Parathyroid adenoma (tissue), 2 donors: ENCODE results near the gene MCOLN3.
"Not testable (repeated sequence)": the region's sequence is repeated elsewhere in the genome, so short reads cannot be mapped to it uniquely, and the experiment has no call there.

Experiments used
- H2AFZ ChIP-seq: fragments of 300-600 bp; sonication (generic); one replicate; pipeline ENCODE4 v1.7.0; 2017; ENCODE audit warnings: antibody characterized with exemption, mild to moderate bottlenecking
- H3K27ac ChIP-seq: fragments of 300-600 bp; sonication (generic); one replicate; pipeline ENCODE4 v1.7.0; 2017
- H3K27me3 ChIP-seq: fragments of 300-600 bp; sonication (generic); one replicate; pipeline ENCODE4 v1.7.0; 2017; ENCODE audit warnings: low read length; ENCODE audit not compliant: control insufficient read depth, insufficient read depth
- H3K36me3 ChIP-seq: fragments of 300-600 bp; sonication (generic); one replicate; pipeline ENCODE4 v1.7.0; 2017; ENCODE audit warnings: low read length; ENCODE audit not compliant: control insufficient read depth, insufficient read depth
- H3K4me1 ChIP-seq: fragments of 300-600 bp; sonication (generic); one replicate; pipeline ENCODE4 v1.7.0; 2017; ENCODE audit warnings: control low read depth
- H3K4me2 ChIP-seq: fragments of 300-600 bp; sonication (generic); one replicate; pipeline ENCODE4 v1.7.0; 2017; ENCODE audit warnings: low read length
- H3K4me3 ChIP-seq: fragments of 300-600 bp; sonication (generic); one replicate; pipeline ENCODE4 v1.7.0; 2017; ENCODE audit warnings: low read depth, low read length
- H3K79me2 ChIP-seq: fragments of 300-600 bp; sonication (generic); one replicate; pipeline ENCODE4 v1.7.0; 2017; ENCODE audit warnings: control low read depth
- H3K9ac ChIP-seq: fragments of 300-600 bp; sonication (generic); one replicate; pipeline ENCODE4 v1.7.0; 2017; ENCODE audit warnings: mild to moderate bottlenecking
- H3K9me3 ChIP-seq: fragments of 300-600 bp; sonication (generic); one replicate; pipeline ENCODE4 v1.7.0; 2017; ENCODE audit warnings: low read length; ENCODE audit not compliant: control insufficient read depth
- CTCF ChIP-seq: fragments of 300-600 bp; sonication (generic); IDR thresholded peaks from one replicate; pipeline ENCODE4 v1.7.0; 2017; ENCODE audit warnings: antibody characterized with exemption, mild to moderate bottlenecking
- donor health status: primary hyperparathyroidism.

The MCOLN3 gene

DNA sequence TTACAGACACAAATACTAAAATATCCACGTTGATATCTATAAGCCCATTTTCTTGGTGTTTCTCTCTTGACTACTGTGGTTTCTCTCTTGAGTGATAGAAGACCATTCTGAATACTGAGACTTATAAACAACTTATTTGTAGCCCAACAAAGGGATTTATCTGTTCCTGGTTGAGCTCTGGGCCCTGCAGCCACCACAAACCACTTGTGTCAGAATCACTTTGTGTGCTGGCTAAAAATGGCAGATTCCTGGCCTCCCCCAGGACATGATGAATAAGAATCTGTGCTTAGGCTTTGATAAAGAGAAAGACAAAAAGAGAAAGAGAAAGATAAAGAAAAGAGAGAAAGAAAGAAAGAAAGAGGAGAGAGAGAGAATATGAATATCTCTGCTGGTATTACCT is 32.5 kb downstream of the MCOLN3 start:
- no peaks in the 10 kb centered on the region for H3K4me1 ChIP-seq
- no peak for TF ChIP-seq CTCF
- no peak overlapping the region for H3K27ac ChIP-seq
- H3K4me3 ChIP-seq = no peak overlapping the region
- H3K9ac ChIP-seq = no peak overlapping the region
- H3K79me2 ChIP-seq = no peaks in the 10 kb centered on the region
- H2AFZ ChIP-seq = no peak overlapping the region
- H3K9me3 ChIP-seq = no peaks in the 10 kb centered on the region
- no peak overlapping the region for H3K4me2 ChIP-seq
- H3K27me3 ChIP-seq = no peaks in the 10 kb centered on the region
- no peaks in the 10 kb centered on the region for H3K36me3 ChIP-seq

DNA sequence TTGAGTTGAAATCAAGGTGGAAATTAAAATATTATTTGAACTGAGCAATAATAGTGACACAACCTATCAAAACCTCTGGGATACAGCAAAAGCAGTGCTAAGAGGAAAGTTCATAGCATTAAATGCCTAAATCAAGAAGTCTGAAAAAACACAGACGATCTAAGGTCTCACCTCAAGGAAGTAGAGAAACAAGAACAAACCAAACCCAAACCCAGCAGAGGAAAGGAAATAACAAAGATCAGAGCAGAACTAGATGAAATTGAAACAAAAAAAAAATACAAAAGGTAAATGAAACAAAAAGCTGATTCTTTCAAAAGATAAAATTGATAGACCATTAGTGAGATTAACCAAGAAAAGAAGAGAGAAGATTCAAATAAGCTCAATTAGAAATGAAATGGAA is 42.7 kb downstream of the MCOLN3 start:
- not testable (repeated sequence) for H3K27ac ChIP-seq, H3K4me2 ChIP-seq, H3K36me3 ChIP-seq, H3K9ac ChIP-seq, H2AFZ ChIP-seq, H3K4me1 ChIP-seq, H3K79me2 ChIP-seq, H3K27me3 ChIP-seq, H3K4me3 ChIP-seq, H3K9me3 ChIP-seq

GRCh38 chr1:85001742-85002141 is 46.6 kb downstream of the MCOLN3 start:
- TF ChIP-seq CTCF = no peak
- no peaks in the 10 kb centered on the region for H3K27me3 ChIP-seq

DNA sequence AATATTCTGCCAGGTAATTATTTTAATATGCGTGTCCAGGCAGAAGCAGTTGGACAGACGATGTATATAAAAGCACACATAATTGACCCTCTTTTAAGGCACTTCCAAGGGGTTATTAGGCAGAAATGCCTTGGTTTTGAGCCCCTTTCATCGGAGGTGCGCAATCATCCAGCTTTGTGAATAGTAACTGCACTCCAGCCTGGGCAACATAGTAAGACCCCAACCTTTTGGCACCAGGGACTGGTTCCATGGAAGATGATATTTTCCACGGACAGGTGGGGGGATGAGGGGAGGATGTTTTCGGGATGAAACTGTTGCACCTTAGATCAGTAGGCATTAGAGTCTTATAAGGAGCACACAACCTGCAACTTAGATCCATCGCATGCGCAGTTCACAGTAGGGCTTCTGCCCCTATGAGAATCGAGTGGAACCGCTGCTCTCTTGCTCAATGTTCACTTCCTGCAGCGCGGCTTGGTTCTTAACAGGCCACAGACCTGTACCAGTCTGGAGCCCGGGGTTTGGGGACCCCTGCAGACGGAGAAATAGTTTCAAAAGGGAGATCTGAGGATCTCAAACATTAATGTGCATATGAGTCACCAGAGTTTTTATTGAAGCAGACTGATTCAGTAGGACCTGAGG is 49.5 kb downstream of the MCOLN3 start:
- no peak overlapping the region for H3K4me2 ChIP-seq
- H3K4me3 ChIP-seq = no peak overlapping the region
- H3K79me2 ChIP-seq = no peaks in the 10 kb centered on the region
- H2AFZ ChIP-seq = peak overlapping the region; percentile 83
- no peaks in the 10 kb centered on the region for H3K4me1 ChIP-seq
- no peak for TF ChIP-seq CTCF
- H3K9me3 ChIP-seq = no peaks in the 10 kb centered on the region
- no peaks in the 10 kb centered on the region for H3K27me3 ChIP-seq
- no peaks in the 10 kb centered on the region for H3K36me3 ChIP-seq
- H3K9ac ChIP-seq = no peak overlapping the region
- H3K27ac ChIP-seq = no peak overlapping the region

More at GRCh38 chr1:85001742-85002141, 46.6 kb downstream of the MCOLN3 start:
- no peak overlapping the region for H2AFZ ChIP-seq
- no peaks in the 10 kb centered on the region for H3K79me2 ChIP-seq
- no peak overlapping the region for H3K9ac ChIP-seq
- no peak overlapping the region for H3K4me3 ChIP-seq
- no peaks in the 10 kb centered on the region for H3K36me3 ChIP-seq
- no peak overlapping the region for H3K27ac ChIP-seq
- no peaks in the 10 kb centered on the region for H3K9me3 ChIP-seq
- no peaks in the 10 kb centered on the region for H3K4me1 ChIP-seq
- H3K4me2 ChIP-seq = no peak overlapping the region

DNA sequence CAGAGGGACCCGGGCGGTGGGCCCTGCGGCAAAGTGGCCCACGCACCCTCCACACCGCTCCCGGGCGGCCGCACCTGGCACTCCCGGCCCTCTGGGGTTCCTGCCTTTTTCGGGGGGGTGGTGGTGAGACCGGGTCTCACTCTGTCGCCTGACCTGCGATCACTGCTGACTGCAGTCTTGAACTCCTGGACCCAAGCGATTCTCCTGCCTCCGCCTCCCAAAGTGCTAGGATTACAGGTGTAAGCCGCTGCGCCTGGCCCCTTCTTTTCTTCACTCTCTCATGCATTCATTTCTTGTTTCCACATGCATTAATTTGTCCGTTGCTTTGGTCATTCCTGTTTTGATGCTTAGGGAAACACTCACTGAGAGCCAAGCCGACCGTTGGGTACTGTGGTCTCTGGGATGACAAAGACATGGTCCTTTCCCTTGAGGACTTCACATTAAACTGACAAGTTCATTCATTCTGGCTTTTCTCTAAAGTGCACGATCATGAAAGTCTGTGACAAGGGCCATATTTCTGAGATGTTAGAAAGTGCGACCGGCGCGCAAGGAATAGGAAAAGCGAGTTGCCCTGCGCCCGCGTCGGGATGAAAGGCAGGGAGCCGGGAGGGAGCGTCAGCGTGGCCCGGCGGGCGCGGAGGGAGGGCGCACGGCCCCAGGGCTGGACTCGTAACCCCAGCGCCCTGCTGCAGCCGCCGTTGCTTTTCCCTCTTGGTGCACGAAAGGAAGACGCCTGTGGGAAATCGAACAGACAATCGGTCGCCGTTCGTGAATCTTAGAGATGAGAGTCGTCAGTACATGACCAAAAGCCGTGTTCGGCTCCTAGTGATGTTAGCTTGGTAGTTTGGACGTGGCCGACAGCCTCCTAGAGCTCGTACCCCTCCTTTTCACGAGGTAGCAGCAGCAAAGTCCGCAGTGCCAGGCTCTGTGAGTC is 50.4 kb downstream of the MCOLN3 start:
- TF ChIP-seq CTCF = no peak
- Histone ChIP-seq H3K9me3 (no peaks in the 10 kb centered on the region), H3K9ac (no peak overlapping the region), H3K27me3 (no peaks in the 10 kb centered on the region), H3K4me3 (peak overlapping the region; percentile 68), H3K4me1 (no peaks in the 10 kb centered on the region), H3K27ac (no peak overlapping the region), H3K36me3 (no peaks in the 10 kb centered on the region), H3K79me2 (no peaks in the 10 kb centered on the region), H3K4me2 (peak overlapping the region; percentile 89), H2AFZ (peak overlapping the region; percentile 83)
